Skeletal muscle satellite cell (primary cell): ENCODE results near the gene LIPG.

Experiments
- H3K27me3 ChIP-seq: 2 replicates; pipeline ENCODE4 v1.7.0; 2013; ENCODE audit warnings: low read length; ENCODE audit not compliant: control insufficient read depth, insufficient read depth
- H3K36me3 ChIP-seq: 2 replicates; pipeline ENCODE4 v1.7.0; 2013; ENCODE audit warnings: mild to moderate bottlenecking, control low read depth, low read length; ENCODE audit not compliant: insufficient read depth
- H3K4me1 ChIP-seq: 2 replicates; pipeline ENCODE4 v1.7.0; 2013; ENCODE audit warnings: low read length; ENCODE audit not compliant: control insufficient read depth, insufficient read depth
- H3K4me2 ChIP-seq: 2 replicates; pipeline ENCODE4 v1.7.0; 2013; ENCODE audit warnings: mild to moderate bottlenecking, low read length
- H3K4me3 ChIP-seq: 2 replicates; pipeline ENCODE4 v1.7.0; 2013; ENCODE audit warnings: low read length
- H3K9ac ChIP-seq: 2 replicates; pipeline ENCODE4 v1.7.0; 2013; ENCODE audit warnings: mild to moderate bottlenecking, low read depth, low read length, moderate library complexity
- H3K9me3 ChIP-seq: replicated peaks from 2 replicates; pipeline ENCODE4 v1.7.0; 2013; ENCODE audit warnings: mild to moderate bottlenecking, control low read depth, low read length

The LIPG gene

DNA sequence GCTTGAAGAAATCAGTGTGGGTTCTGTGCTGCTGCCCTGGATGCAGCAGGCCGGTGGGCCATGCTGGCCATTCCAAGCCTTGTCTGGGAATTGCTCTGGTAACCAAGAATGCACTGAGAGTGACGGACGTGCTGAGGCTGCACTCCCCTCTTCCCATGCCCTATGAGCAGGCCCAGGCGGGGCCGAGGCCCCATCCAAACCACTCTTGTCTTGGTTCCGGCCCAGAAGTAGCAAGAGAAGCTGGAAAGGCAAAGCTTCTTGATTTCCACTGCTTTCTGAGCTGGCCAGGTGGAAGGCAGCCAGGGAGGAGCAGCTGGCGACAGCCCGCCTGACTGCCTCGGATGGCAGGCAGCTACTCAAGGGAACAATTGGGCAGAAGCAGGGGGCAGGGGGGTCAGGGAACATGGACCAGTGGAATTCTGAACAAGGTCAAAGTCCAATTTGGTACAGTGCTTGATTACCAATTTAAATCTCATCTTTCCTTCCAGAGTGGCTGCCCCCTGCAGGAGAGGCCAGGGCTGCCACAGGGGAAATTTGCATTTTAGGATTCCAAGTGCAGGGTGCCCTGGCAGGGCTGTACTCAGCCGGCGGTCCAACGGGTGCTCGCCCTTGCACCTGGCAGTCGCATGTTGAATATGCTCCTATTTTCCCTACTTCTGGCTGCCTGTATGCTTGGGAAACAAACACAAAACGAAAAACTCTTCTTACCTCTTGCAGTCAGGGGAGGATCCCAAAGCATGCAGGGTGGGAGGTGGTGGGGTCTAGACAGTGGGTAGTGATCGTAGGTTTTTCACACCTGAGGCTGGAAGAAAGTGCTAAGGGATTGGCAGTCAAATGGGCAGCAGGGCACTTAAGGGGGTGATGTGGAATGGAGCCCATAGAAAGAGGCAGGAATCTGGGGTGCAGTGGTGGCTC lies 67.3 kb downstream of the LIPG start:
- Histone ChIP-seq H3K4me1 (peaks cover 13% of the 10 kb centered on the region), H3K27me3 (peaks cover 10% of the 10 kb centered on the region), H3K4me3 (no peak overlapping the region), H3K4me2 (no peak overlapping the region), H3K9ac (no peak overlapping the region), H3K9me3 (no peaks in the 10 kb centered on the region), H3K36me3 (no peaks in the 10 kb centered on the region)

DNA sequence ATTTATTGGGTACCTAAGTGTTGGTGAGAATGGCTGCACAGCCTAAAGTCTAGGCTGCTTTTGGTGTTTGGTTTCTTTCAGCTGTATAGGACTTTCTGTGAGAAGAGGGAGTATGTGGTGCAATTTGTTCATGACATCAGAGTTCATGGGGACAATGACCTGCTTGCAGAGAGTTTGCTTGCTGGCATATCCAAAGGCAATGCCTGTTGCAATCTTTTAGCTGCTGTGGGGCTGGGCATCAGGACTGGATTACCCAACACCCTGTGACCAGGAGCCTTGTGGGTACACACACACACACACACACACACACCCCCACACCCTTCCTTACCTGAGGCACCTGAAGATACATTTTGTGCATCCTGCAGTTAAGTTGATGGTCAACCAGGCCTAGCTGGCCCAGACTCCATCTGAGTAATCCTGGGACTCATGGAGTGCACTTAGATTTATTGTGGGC lies 68.4 kb downstream of the LIPG start:
- no peak overlapping the region for H3K4me3 ChIP-seq
- no peaks in the 10 kb centered on the region for H3K36me3 ChIP-seq
- no peak overlapping the region for H3K4me2 ChIP-seq
- no peak overlapping the region for H3K9ac ChIP-seq
- peaks cover 10% of the 10 kb centered on the region for H3K27me3 ChIP-seq
- no peaks in the 10 kb centered on the region for H3K9me3 ChIP-seq
- H3K4me1 ChIP-seq: peaks cover 5% of the 10 kb centered on the region

DNA sequence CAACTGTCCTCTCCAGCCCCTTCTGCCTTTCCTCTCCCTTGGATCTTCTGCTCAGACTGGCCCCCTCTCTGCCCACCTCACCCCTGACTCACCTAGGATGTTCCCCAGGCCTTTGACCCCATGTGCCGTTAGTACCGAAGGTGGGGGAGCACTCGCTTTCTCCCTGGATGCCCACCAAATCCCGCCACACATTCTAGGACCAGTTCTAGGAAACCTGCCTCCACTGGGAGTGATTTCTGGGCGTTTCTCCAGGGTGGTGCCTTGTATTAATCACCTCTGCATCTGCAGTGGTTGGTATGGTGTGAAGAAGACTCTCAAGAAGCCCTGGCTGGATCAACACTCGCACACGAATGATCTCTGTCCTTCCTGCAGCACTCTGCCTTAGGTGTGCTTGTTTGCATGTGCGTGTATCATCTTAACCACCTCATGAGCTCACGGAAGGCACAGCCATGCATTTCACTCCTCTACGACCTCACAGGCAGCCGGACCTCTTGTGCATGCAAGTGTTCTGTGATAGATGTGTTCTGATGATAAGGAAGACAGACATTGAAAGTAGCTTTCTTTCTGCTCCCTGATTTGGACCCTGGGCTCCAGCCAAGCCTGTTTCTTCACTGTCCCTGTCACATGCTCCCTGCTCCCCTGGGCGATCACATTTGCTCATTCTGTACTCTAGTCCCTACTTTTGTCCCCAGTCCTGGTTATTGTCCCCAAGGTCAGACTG lies 69.4 kb downstream of the LIPG start:
- Histone ChIP-seq H3K9me3 (no peaks in the 10 kb centered on the region), H3K27me3 (peaks cover 10% of the 10 kb centered on the region)

DNA sequence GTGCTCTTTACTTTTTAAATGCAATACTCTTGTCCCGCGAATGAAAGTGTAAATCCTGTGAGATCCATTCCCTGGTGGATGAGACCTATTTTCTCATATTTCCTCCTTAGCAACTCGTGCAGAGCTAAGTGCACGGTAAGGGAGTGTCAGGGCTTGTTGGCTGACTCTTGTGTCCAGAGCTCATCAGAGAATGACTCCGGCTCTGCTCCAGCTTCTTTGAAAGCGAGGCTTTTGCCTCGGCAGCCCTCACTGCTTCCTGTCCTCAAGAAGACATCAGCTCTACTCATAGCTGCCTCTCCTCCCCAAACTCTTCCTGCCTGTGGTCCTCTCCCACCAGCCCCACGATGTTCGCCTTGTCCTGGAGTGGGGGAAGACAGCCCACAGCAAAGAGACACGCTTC lies 70.7 kb downstream of the LIPG start:
- H3K4me1 ChIP-seq: no peaks in the 10 kb centered on the region
- H3K36me3 ChIP-seq: no peaks in the 10 kb centered on the region
- no peak overlapping the region for H3K4me3 ChIP-seq
- H3K4me2 ChIP-seq: no peak overlapping the region
- H3K9ac ChIP-seq: no peak overlapping the region
- H3K9me3 ChIP-seq: no peaks in the 10 kb centered on the region
- H3K27me3 ChIP-seq: peaks cover 10% of the 10 kb centered on the region

More for the DNA sequence above, 69.4 kb downstream of the LIPG start:
- H3K36me3 ChIP-seq: no peaks in the 10 kb centered on the region
- no peak overlapping the region for H3K4me2 ChIP-seq
- no peak overlapping the region for H3K9ac ChIP-seq
- no peak overlapping the region for H3K4me3 ChIP-seq
- H3K4me1 ChIP-seq: no peaks in the 10 kb centered on the region

DNA sequence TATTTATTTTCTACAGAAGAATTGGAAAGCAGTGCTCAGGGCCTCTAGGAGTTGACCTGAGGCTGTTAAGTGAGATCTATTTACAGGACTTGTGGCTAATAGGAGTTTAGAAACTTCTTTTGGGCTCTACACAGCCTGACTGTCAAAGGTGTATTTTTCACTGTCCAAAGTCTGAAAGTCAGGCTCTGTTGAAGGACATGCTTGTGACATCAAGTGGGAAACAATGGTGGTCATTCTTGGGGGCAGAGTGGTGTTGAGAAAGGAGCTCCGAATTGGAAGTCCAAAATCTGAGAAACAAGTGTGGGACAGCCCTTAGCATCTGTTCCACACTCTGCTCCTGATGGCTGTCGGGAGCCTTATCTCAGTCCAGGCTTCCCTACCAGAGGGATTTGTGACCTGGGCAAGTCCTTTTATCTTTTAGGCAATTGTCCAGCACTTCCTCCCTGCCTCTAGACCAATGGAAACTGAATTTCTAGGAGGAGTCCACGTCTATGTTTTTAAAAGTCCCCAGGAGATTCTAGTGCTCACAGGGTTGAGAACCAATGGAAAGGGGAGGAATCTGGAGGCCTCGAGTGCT lies 76.4 kb downstream of the LIPG start:
- no peak overlapping the region for H3K9ac ChIP-seq
- H3K9me3 ChIP-seq: no peaks in the 10 kb centered on the region
- peaks cover 10% of the 10 kb centered on the region for H3K4me1 ChIP-seq
- H3K4me2 ChIP-seq: no peak overlapping the region
- H3K4me3 ChIP-seq: no peak overlapping the region
- H3K36me3 ChIP-seq: no peaks in the 10 kb centered on the region
- H3K27me3 ChIP-seq: no peaks in the 10 kb centered on the region

DNA sequence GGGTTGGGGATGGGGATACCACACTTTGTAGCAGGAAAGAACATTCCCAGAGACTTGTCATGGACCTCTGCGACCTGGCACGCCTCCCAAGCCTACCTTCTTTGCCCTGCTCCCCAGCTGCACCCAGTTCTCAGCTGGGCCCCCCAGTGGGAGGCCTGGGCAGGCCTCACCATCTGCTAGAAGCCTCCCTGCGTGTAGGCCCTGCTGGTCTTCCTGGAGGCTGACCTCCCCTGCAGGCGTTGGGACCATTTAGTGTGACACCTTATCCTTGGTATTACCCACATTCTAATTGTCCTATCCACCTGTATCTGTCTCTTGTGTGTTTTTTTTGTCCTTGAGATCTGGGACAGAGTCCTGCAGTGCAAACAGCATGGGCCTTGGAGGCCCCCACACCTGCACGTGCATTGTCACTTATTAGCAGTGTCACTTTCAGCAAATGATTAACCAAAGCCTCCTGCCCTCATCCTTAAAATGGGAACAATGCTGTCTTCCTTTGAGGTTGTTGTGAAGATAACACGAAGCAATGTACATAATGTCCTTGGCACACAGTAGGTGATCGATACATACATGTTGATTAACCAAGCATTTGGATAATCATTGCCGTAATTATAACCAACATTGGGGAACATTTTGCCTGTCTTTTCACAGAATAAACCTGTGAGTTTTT lies 77.2 kb downstream of the LIPG start:
- peaks cover 10% of the 10 kb centered on the region for H3K4me1 ChIP-seq
- no peak overlapping the region for H3K9ac ChIP-seq
- no peaks in the 10 kb centered on the region for H3K36me3 ChIP-seq
- no peak overlapping the region for H3K4me3 ChIP-seq
- H3K27me3 ChIP-seq: no peaks in the 10 kb centered on the region
- H3K4me2 ChIP-seq: no peak overlapping the region
- H3K9me3 ChIP-seq: no peaks in the 10 kb centered on the region

DNA sequence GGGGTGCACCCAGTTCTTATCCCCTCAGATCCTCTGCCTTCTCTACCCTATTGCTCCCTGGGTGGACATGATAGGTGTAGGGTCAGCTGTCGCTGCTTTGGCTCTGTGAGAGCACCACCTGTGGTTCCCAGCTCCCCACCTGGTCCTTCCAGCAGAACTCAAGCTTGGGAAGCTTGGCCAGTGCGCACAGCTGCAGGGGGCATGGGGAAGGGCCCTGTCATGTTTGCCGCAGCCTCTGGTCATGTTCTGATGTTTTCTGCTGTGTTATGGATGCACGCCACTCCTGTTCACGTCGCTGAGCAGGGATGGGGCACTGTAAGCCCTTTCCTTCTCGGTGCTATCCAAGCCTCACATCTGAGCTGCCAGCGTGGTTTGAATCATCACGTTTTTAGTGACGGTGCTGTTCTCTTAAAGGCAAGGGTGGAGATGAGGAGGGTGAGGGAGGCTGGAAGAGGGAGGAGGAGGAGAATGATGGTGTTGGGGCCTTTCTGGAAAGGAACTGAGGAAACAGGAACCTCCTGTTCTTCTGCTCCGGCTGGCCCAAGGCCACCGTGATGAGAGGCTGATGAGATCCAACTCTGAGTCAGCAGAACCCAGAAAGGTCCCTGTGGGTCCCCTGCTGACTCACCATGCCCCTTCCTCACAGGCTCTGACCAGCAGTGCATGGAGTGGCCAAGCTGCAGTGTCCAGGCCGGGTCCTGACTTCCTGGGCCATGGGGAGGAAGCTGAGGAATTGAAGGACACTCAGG lies 78.0 kb downstream of the LIPG start:
- Histone ChIP-seq H3K36me3 (no peaks in the 10 kb centered on the region), H3K4me1 (peaks cover 10% of the 10 kb centered on the region), H3K4me2 (peak overlapping the region; percentile 26), H3K4me3 (no peak overlapping the region), H3K27me3 (no peaks in the 10 kb centered on the region), H3K9ac (no peak overlapping the region), H3K9me3 (no peaks in the 10 kb centered on the region)

DNA sequence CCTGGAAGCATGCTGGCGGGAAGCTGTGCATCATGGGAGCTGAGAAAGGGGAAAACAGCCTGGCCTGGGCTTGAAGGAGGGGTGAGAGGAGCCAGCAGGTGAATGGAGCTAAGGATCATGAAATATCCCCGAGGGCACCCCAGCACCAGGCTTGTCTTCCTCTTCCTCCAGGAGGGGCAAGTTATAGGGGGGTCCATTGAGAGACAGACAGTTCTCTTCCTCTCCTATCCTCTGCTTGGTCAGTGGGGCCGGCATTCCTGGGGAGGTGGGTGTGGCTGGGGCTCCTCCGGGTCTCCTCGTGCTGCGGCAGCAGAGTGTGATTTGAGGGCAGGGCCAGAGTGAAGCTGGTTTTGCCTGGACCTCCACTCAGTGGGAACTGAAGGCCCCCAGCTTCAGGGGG lies 78.9 kb downstream of the LIPG start:
- peaks cover 13% of the 10 kb centered on the region for H3K4me1 ChIP-seq
- H3K9me3 ChIP-seq: no peaks in the 10 kb centered on the region
- no peaks in the 10 kb centered on the region for H3K27me3 ChIP-seq
- H3K4me3 ChIP-seq: no peak overlapping the region
- H3K9ac ChIP-seq: no peak overlapping the region
- no peaks in the 10 kb centered on the region for H3K36me3 ChIP-seq
- no peak overlapping the region for H3K4me2 ChIP-seq

DNA sequence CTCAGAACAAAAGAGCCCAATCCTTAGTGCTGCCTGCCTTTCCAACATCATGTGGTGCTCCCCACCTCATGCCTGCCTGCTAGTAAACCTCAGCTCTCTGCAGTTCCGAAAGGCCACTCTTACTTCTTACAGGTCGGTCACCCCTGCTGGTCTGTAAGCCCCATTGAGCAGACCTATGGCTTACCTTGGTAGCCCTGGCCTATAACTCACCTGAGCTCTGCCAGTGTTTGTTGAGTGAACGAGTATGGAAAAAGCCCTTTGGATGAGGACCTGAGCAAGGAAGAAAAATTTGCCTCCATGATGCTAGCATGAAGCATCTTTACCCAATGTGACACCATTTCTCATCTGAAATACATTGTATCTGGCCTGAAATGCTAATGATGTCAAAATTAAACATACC lies 83.3 kb downstream of the LIPG start:
- Histone ChIP-seq H3K4me2 (peak overlapping the region; percentile 72), H3K9me3 (no peaks in the 10 kb centered on the region), H3K36me3 (no peaks in the 10 kb centered on the region), H3K4me1 (peaks cover 35% of the 10 kb centered on the region), H3K27me3 (no peaks in the 10 kb centered on the region), H3K4me3 (no peak overlapping the region), H3K9ac (no peak overlapping the region)

DNA sequence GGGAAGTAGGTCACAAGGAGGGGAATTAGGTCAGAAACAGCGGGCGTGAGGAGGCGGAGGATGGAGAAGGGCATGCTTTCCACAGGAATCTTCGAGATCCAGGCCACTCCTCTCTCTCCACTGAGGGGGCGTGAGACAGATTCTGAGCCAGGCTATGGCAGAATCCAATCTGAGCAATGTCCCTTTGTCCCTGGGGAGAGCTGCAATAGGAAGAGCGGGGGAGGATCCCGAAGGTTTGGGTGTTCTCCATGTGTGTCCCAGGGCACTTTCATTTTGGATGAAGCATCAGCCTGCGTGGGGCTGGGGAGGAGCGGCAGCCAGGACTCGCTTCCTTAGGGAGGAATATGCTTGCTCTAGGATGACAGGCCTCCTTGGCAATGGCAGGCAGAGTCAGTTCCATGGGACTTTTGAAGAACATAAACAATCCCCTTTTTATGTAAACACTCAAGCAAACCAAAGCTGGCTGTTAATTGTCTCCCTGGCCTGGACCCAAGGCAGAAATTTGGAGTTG lies 84.0 kb downstream of the LIPG start:
- no peak overlapping the region for H3K9ac ChIP-seq
- H3K4me2 ChIP-seq: peak overlapping the region; percentile 72
- peaks cover 38% of the 10 kb centered on the region for H3K4me1 ChIP-seq
- peak overlapping the region; percentile 60 for H3K4me3 ChIP-seq
- H3K9me3 ChIP-seq: no peaks in the 10 kb centered on the region
- H3K27me3 ChIP-seq: no peaks in the 10 kb centered on the region
- no peaks in the 10 kb centered on the region for H3K36me3 ChIP-seq
